Measurements from ENCODE around the gene ELAVL2.

DNA sequence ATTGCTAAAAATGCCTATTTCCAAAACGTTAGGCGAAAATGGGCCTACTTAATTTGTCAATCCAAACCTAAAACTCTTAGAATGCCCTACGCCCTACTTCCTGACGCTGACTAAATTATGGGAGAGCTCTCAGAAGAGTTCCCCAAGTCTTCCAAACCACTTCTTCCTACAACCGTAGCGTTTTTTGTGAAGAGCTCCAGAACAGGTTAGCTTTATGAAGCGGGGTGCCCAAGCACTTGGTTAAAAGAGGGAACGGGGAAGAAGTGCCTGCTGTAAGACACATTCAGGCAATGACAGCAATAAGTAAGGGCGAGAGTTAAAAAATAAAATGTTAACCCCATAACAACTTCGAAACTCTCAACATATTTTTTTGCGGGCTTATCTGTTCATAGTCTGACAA, 2.8 kb downstream of the ELAVL2 start:
- TF ChIP-seq CTCF (IDR thresholded peaks at IDR 0.05; ENCODE audit: low read length) (no peak), EZH2 (optimal IDR thresholded peaks at IDR 0.05; ENCODE audit: low read depth, low read length) (no peak), EZH2phosphoT487 (IDR thresholded peaks at IDR 0.05; ENCODE audit: low read length) (no peak)
